VCaP (cell line): ENCODE data around the gene ZYG11A.
"Not testable (repeated sequence)": the region's sequence is repeated elsewhere in the genome, so short reads cannot be mapped to it uniquely, and the experiment has no call there.

Experiments used
- H3K27ac ChIP-seq: fragments of 450-650 bp; 2 replicates; pipeline ENCODE4 v1.5.1; 2017
- CTCF ChIP-seq: fragments of 450-650 bp; conservative IDR thresholded peaks from 2 replicates; pipeline ENCODE4 v1.5.1; 2017; ENCODE audit warnings: mild to moderate bottlenecking, moderate library complexity

Gene ZYG11A

DNA sequence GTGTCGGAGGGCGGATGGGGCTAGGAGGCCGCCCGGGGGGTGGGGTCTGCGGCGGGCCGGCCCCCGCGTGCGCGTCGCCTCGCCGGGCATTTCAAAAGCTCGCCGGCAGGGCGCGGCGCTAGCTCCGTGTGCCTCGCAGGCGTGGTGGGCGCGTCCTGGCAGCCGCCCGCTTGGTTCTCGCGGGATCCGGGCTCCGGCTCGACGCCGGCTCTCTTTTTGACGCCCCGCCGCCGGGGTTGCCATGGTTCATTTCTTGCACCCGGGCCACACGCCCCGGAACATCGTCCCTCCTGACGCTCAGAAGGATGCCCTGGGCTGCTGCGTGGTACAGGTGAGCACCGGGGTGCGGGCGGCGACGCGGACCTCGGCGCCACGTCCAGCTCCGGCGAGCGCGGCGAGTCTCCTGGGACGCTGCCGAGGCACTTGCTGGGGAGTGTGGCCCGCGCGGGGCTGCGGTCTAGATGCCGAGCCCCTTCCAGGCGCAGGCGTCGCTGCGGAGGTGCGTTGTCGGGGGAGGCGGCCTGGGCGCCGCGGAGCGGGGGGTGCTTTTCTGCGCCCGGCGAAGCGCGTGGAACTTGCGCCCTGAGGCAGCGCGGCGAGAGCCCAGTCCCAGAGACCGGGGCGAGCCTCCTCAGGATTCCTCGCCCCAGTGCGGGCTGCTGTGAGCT lies at the start of gene ZYG11A:
TSS of gene ZYG11A (plus strand) at position 118 of the 668 bp plus-strand sequence. CDS start at position 242, 124 bp downstream.
- peak; percentile 34 for TF ChIP-seq CTCF
- H3K27ac ChIP-seq = no peak within 1 kb of the TSS

DNA sequence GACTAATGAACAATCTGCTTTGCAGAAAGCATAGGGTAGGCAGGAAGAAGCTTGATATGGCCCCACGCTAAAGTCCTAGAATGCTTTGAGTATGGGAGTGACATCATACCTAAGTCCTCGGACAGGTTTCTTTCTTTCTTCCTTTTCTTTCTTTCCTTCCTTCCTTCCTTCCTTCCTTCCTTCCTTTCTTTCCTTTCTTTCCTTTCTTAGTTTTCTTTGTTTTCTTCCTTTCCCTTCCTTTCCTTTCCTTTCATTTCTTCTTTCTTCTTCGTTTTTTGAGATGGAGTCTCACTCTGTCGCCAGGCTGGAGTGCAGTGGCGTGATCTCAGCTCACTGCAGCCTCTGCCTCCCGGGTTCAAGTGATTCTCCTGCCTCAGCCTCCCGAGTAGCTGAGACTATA lies 48.8 kb upstream of the ZYG11A start:
- H3K27ac ChIP-seq = not testable (repeated sequence)

DNA sequence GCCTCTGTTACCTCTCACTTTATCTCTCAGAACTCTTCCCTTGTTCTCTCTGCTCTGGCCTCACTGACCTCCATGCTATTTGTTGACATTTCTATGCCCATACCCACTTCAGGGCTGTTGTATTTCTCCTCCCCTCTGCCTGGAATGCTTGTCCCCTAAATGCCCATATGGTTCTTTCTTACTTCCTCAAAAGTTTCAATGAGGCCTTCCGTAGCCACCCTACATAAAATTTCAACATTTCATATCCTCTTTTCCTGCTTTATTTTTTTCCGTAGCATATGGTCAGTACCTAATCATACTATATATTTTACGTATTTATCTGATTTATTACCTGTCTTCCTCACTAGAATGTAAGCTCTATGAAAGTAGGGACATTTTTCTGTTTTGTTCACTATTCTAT lies 47.1 kb upstream of the ZYG11A start:
- no peak for TF ChIP-seq CTCF
- H3K27ac ChIP-seq = no peak overlapping the region

DNA sequence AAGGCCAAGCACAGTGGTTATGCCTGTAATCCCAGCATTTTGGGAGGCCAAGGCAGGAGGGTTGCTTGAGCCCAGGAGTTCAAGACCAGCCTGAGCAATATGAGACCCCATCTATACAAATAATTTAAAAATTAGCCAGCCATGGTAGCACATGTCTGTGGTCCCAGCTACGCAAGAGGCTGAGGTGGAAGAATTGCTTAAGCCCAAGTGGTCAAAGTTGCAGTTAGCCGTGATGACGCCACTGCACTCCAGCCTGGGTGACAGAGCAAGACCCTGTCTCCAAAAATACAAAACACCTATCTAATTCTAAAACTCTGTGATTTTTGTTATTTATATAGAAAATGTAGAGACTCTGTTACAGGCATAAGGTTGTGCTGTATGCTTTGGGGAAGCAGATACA lies 44.2 kb upstream of the ZYG11A start:
- H3K27ac ChIP-seq = no peak overlapping the region
- no peak for TF ChIP-seq CTCF

DNA sequence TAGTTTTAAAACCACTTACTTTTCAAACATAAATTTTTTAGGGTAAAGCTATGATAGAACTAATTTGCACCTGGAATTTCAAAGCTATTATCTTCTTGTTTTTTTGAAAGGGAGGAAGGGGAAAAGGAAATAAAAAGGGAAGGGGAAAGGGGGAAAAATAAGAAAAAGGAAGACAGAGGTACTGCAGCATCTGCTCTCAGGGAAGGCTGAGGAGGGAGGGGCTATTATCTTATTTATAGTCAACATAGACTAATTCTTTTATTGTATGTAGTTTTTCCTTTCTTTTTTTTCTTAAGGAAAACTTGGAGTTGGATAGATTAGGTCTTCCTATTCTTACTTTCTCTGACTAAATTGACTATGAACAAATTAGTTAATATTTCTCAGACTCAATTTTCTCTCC lies 41.5 kb upstream of the ZYG11A start:
- no peak overlapping the region for H3K27ac ChIP-seq
- no peak for TF ChIP-seq CTCF

DNA sequence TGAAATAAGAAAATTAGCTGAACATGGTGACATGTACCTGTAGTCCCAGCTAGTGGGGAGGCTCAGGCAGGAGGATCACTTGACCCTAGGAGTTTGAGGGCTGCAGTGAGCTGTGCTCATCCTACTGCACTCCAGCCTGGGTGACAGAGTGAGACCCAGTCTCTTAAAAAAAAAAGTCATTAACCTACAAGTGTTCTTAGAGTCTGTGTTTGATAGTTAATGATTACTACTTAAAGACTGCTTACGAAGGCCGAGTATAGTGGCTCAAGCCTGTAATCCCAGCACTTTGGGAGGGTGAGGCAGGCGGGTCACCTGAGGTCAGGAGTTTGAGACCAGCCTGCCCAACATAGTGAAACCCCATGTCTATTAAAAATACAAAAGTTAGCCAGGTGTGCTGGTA lies 38.5 kb upstream of the ZYG11A start:
- not testable (repeated sequence) for H3K27ac ChIP-seq

DNA sequence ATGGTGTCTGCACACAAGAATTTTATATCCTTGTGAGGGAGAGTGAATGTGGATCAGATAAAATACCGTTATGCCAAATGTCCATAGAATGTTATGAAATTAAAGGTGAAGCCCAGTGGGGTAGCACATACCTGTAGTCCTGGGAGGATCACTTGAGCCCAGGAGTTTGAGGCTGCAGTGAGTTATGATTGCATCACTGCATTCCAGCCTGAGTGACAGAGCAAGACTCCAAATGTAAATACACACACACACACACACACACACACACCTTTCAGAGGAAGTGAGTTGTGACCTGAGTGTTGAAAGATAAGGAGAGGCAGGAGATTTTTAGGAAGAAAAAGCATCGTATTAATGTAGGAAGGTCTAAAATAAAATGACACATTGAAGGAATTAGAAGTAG lies 28.1 kb upstream of the ZYG11A start:
- no peak for TF ChIP-seq CTCF
- H3K27ac ChIP-seq = no peak overlapping the region

DNA sequence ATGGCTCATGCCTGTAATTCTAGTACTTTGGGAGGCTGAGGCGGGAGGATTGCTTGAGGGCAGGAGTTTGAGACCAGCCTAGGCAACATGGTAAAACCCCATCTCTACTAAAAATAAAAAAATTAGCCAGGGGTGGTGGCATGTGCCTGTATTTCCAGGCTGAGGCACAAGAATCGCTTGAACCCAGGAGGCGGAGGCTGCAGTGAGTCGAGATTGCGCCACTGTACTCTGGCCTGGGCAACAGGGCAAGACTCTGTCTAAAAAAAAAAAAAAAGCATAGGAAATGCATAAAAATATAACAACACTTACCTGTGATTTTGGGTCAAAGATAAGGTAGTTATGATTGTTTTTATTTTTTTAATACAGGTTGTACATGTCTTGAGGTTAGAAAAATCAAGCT lies 21.7 kb upstream of the ZYG11A start:
- H3K27ac ChIP-seq = not testable (repeated sequence)

DNA sequence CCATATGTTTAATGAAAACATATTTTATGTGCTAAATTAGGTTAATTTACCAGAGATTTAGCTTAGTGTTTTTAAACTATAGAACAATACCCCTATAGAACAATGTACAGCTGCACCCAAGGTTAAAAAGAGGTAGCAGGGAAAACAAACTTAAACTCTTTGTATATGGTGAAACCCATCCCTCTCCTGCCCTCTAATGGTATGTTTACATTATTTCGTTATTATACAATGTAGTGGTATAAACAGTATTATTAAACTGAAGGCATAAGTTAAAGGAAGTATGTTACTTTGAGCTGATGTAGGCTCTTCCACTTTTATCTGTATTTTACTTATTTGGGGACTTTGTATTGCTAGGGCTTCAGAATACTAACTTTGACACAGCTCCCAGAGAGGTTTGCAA lies 16.7 kb upstream of the ZYG11A start:
- peak; percentile 40 for TF ChIP-seq CTCF

More for the DNA sequence above, 16.7 kb upstream of the ZYG11A start:
- no peak overlapping the region for H3K27ac ChIP-seq
